Mesenchymal stem cell (in vitro differentiated cells and primary cell): ENCODE data around the gene PGBD2.

ENCODE experiments used
- DNase-seq: peaks from one replicate; pipeline ENCODE4 v3.0.0-alpha.2; 2013
- H2AFZ ChIP-seq: one replicate; pipeline ENCODE4 v1.6.1; 2013; ENCODE audit warnings: low read depth, mild to moderate bottlenecking, control low read depth, inconsistent platforms, low read length, moderate library complexity
- H2AK5ac ChIP-seq: 2 replicates; pipeline ENCODE4 v1.6.1; 2013; ENCODE audit warnings: low read length, moderate library complexity, mild to moderate bottlenecking, inconsistent platforms; ENCODE audit not compliant: severe bottlenecking
- H2BK120ac ChIP-seq: one replicate; pipeline ENCODE4 v1.6.1; 2013; ENCODE audit warnings: low read depth, mild to moderate bottlenecking, inconsistent platforms, low read length, moderate library complexity
- H2BK12ac ChIP-seq, 2 experiments: one replicate each; pipeline ENCODE4 v1.6.1; 2013; ENCODE audit warnings: inconsistent platforms in 2 of 2, low read length in 2 of 2, mild to moderate bottlenecking in 2 of 2, moderate library complexity in 2 of 2, control low read depth in 1 of 2
- H2BK15ac ChIP-seq: one replicate; pipeline ENCODE4 v1.6.1; 2013; ENCODE audit warnings: mild to moderate bottlenecking, low read depth, inconsistent platforms; ENCODE audit not compliant: poor library complexity, severe bottlenecking
- H2BK5ac ChIP-seq: 2 replicates; pipeline ENCODE4 v1.6.1; 2013; ENCODE audit warnings: low read depth, mild to moderate bottlenecking, low read length, control low read depth, inconsistent platforms; ENCODE audit not compliant: poor library complexity, severe bottlenecking
- H3K14ac ChIP-seq, 2 experiments: one replicate each; pipeline ENCODE4 v1.6.1; 2013; ENCODE audit warnings: inconsistent platforms in 2 of 2, low read length in 2 of 2, control low read depth in 1 of 2, mild to moderate bottlenecking in 1 of 2, moderate library complexity in 1 of 2
- H3K18ac ChIP-seq, 2 experiments: one replicate each; pipeline ENCODE4 v1.6.1; 2013; ENCODE audit warnings: inconsistent platforms in 2 of 2, low read length in 2 of 2, control low read depth in 1 of 2, low read depth in 1 of 2, mild to moderate bottlenecking in 1 of 2
- H3K23ac ChIP-seq, 2 experiments: one replicate each; pipeline ENCODE4 v1.6.1; 2013; ENCODE audit warnings: inconsistent platforms in 2 of 2, low read length in 2 of 2, mild to moderate bottlenecking in 2 of 2, moderate library complexity in 2 of 2, control low read depth in 1 of 2
- H3K27ac ChIP-seq: 2 replicates; pipeline ENCODE4 v1.5.1; 2013; ENCODE audit warnings: mild to moderate bottlenecking, moderate library complexity, low read length, control low read depth, inconsistent platforms; ENCODE audit not compliant: poor library complexity, severe bottlenecking
- H3K27me3 ChIP-seq, 2 experiments: 2 replicates each; pipeline versions ENCODE4 v1.6.1 to v1.7.0; 2013; ENCODE audit warnings: low read length in 2 of 2, mild to moderate bottlenecking in 2 of 2, moderate library complexity in 2 of 2, control low read depth in 1 of 2, inconsistent platforms in 1 of 2; ENCODE audit not compliant: control insufficient read depth in 1 of 2, insufficient read depth in 1 of 2
- H3K36me3 ChIP-seq, 2 experiments: 2 replicates each; pipeline versions ENCODE4 v1.6.1 to v1.7.0; 2013; ENCODE audit warnings: low read length in 2 of 2, control low read depth in 1 of 2, inconsistent platforms in 1 of 2, low read depth in 1 of 2, mild to moderate bottlenecking in 1 of 2; ENCODE audit not compliant: insufficient read depth in 2 of 2, control insufficient read depth in 1 of 2
- H3K4ac ChIP-seq, 2 experiments: one replicate each; pipeline ENCODE4 v1.6.1; 2013; ENCODE audit warnings: inconsistent platforms in 2 of 2, low read length in 2 of 2, mild to moderate bottlenecking in 2 of 2, moderate library complexity in 2 of 2, control low read depth in 1 of 2, low read depth in 1 of 2
- H3K4me1 ChIP-seq: 2 replicates; pipeline ENCODE4 v1.6.1; 2013; ENCODE audit warnings: low read depth, low read length, control low read depth; ENCODE audit not compliant: control insufficient read depth, insufficient read depth
- H3K4me2 ChIP-seq: 2 replicates; pipeline ENCODE4 v1.6.1; 2013; ENCODE audit warnings: low read length, mild to moderate bottlenecking, inconsistent platforms; ENCODE audit not compliant: poor library complexity, severe bottlenecking
- H3K4me3 ChIP-seq, 2 experiments: 2 replicates each; pipeline versions ENCODE4 v1.5.1 to v1.7.0; 2013; ENCODE audit warnings: low read length in 2 of 2, mild to moderate bottlenecking in 2 of 2, control low read depth in 1 of 2, low read depth in 1 of 2; ENCODE audit not compliant: insufficient read depth in 1 of 2
- H3K79me1 ChIP-seq: replicated peaks from 2 replicates; pipeline ENCODE4 v1.6.1; 2013; ENCODE audit warnings: mild to moderate bottlenecking, control low read depth, low read length, inconsistent platforms; ENCODE audit not compliant: poor library complexity, severe bottlenecking
- H3K9ac ChIP-seq: 2 replicates; pipeline ENCODE4 v1.7.0; 2013; ENCODE audit warnings: mild to moderate bottlenecking, low read length, moderate library complexity
- H3K9me3 ChIP-seq: 2 replicates; pipeline ENCODE4 v1.7.0; 2013; ENCODE audit warnings: mild to moderate bottlenecking, low read length; ENCODE audit not compliant: control insufficient read depth
- H4K8ac ChIP-seq: one replicate; pipeline ENCODE4 v1.6.1; 2013; ENCODE audit warnings: inconsistent platforms, mild to moderate bottlenecking, low read length, moderate library complexity
- H4K91ac ChIP-seq: one replicate; pipeline ENCODE4 v1.6.1; 2013; ENCODE audit warnings: mild to moderate bottlenecking, low read length, inconsistent platforms
- WGBS: methylation state at CpG from one replicate; pipeline ENCODE4 v1.1.7; 2013; ENCODE audit warnings: mixed read lengths; 5-methylcytosine and 5-hydroxymethylcytosine counted together

The PGBD2 gene

GRCh38 chr1:248894837-248895236 is 11.2 kb upstream of the PGBD2 start:
- Histone ChIP-seq H2BK5ac (no peak overlapping the region), H2BK15ac (no peak overlapping the region), H2AK5ac (no peak overlapping the region), H3K9me3 (no peaks in the 10 kb centered on the region), H3K18ac (no peak overlapping the region), H3K14ac (no peak overlapping the region), H2AFZ (no peak overlapping the region), H4K91ac (no peak overlapping the region), H3K4me2 (no peak overlapping the region), H3K79me1 (no peaks in the 10 kb centered on the region), H3K9ac (no peak overlapping the region), H2BK120ac (no peak overlapping the region), H3K36me3 (no peaks in the 10 kb centered on the region), H4K8ac (no peak overlapping the region), H3K23ac (no peak overlapping the region), H3K4me1 (peaks cover 3% of the 10 kb centered on the region), H3K4me3 (no peak overlapping the region), H2BK12ac (no peak overlapping the region), H3K27ac (no peak overlapping the region), H3K4ac (no peak overlapping the region), H3K27me3 (peaks cover 15 to 48% of the 10 kb centered on the region in 2 experiments)
- no peak for DNase-seq

- H2BK5ac ChIP-seq, result no peak overlapping the region
- WGBS, result 48% methylated on average over 9 of the region's 9 CpGs
- no peak overlapping the region for H3K9ac ChIP-seq
- no peak overlapping the region for H2BK120ac ChIP-seq
- H2AK5ac ChIP-seq, result no peak overlapping the region
- H4K8ac ChIP-seq, result no peak overlapping the region
- no peaks in the 10 kb centered on the region for H3K79me1 ChIP-seq
- no peaks in the 10 kb centered on the region for H3K4me1 ChIP-seq
- H3K27ac ChIP-seq, result no peak overlapping the region
- H2BK15ac ChIP-seq, result no peak overlapping the region
- H3K14ac ChIP-seq, result no peak overlapping the region
- H3K4ac ChIP-seq, result no peak overlapping the region
- H3K9me3 ChIP-seq, result no peaks in the 10 kb centered on the region
- no peak overlapping the region for H3K4me2 ChIP-seq
- no peaks in the 10 kb centered on the region for H3K36me3 ChIP-seq
- H3K4me3 ChIP-seq, result no peak overlapping the region
- H3K27me3 ChIP-seq, result peaks cover 15 to 61% of the 10 kb centered on the region in 2 experiments
- no peak overlapping the region for H2BK12ac ChIP-seq
- no peak overlapping the region for H2AFZ ChIP-seq
- no peak overlapping the region for H4K91ac ChIP-seq
- no peak overlapping the region for H3K23ac ChIP-seq
- no peak for DNase-seq
- no peak overlapping the region for H3K18ac ChIP-seq
These were observed 8.4 kb upstream of the PGBD2 start for GRCh38 chr1:248897412-248898337.

- Histone ChIP-seq H3K4me1 (no peaks in the 10 kb centered on the region), H2BK15ac (no peak overlapping the region), H4K91ac (no peak overlapping the region), H3K14ac (no peak overlapping the region), H3K9me3 (no peaks in the 10 kb centered on the region), H3K23ac (no peak overlapping the region), H3K79me1 (no peaks in the 10 kb centered on the region), H2BK5ac (no peak overlapping the region), H3K9ac (no peak overlapping the region), H3K4ac (no peak overlapping the region), H3K27ac (no peak overlapping the region), H2AK5ac (no peak overlapping the region), H2BK120ac (no peak overlapping the region), H3K27me3 (peaks cover 10 to 44% of the 10 kb centered on the region in 2 experiments), H3K36me3 (no peaks in the 10 kb centered on the region), H2AFZ (no peak overlapping the region), H2BK12ac (no peak overlapping the region), H4K8ac (no peak overlapping the region), H3K4me3 (no peak overlapping the region), H3K4me2 (no peak overlapping the region), H3K18ac (no peak overlapping the region)
- no CpG with 5 or more reads among the region's 1 CpG for WGBS
- DNase-seq, result no peak
These were observed 5.4 kb upstream of the PGBD2 start for GRCh38 chr1:248900637-248901036.

- WGBS, result 91% methylated on average over 2 of the region's 2 CpGs
- no peaks in the 10 kb centered on the region for H3K79me1 ChIP-seq
- no peak overlapping the region for H2AFZ ChIP-seq
- H3K4me3 ChIP-seq, result no peak overlapping the region
- H3K23ac ChIP-seq, result no peak overlapping the region
- no peak overlapping the region for H3K9ac ChIP-seq
- H4K91ac ChIP-seq, result no peak overlapping the region
- H3K18ac ChIP-seq, result no peak overlapping the region
- H3K9me3 ChIP-seq, result no peaks in the 10 kb centered on the region
- H2BK15ac ChIP-seq, result no peak overlapping the region
- H3K4me2 ChIP-seq, result no peak overlapping the region
- no peak overlapping the region for H3K14ac ChIP-seq
- no peak overlapping the region for H2BK120ac ChIP-seq
- no peak for DNase-seq
- no peak overlapping the region for H3K27ac ChIP-seq
- H3K4me1 ChIP-seq, result no peaks in the 10 kb centered on the region
- H2BK5ac ChIP-seq, result no peak overlapping the region
- no peak overlapping the region for H2AK5ac ChIP-seq
- H3K27me3 ChIP-seq, result peaks cover 7 to 39% of the 10 kb centered on the region in 2 experiments
- no peak overlapping the region for H2BK12ac ChIP-seq
- H3K36me3 ChIP-seq, result no peaks in the 10 kb centered on the region
- H4K8ac ChIP-seq, result no peak overlapping the region
- H3K4ac ChIP-seq, result no peak overlapping the region
These were observed 4.5 kb upstream of the PGBD2 start for GRCh38 chr1:248901578-248901977.
